A549 (cell line): ENCODE results near the gene AK3. TPM values are rescaled to one million over a fixed set of nuclear protein-coding genes. Genes with fewer than 3 reads are reported as not detected.

Experiments used
- ATAC-seq, 2 experiments: fragments of 200-7000 bp in 1 of 2; fragments of >200 bp in 1 of 2; cut with Nextera tagmentation in 1 of 2; cut with Tn5 transposase in 1 of 2; 3 replicates each; pipeline versions ENCODE4 v1.8.0 to v1.9.1; 2018 to 2020; ENCODE audit warnings: mild to moderate bottlenecking in 1 of 2, moderate library complexity in 1 of 2
- CTCF ChIA-PET: fragments of 300-600 bp; sonication (Branson Sonifier 250); formaldehyde crosslinking; extraction: SDS; loops from one replicate; lab custom pipeline; 2021; ENCODE audit warnings: antibody characterized with exemption, inconsistent platforms; lab: Yijun Ruan, JAX
- POLR2A ChIA-PET: fragments of 350-600 bp; formaldehyde crosslinking; extraction: SDS; loops from one replicate; lab custom pipeline; 2021; ENCODE audit warnings: antibody characterized with exemption, inconsistent platforms; lab: Yijun Ruan, JAX
- DNase-seq, 2 experiments: peaks; one replicate each; pipeline versions ENCODE4 v3.0.0 to v3.0.0-alpha.2; 2011 to 2016; ENCODE audit warnings: low read depth in 1 of 2, low spot score in 1 of 2
- FAIRE-seq: peaks from 2 replicates; lab custom pipeline; 2011; peaks lifted over from hg19 to GRCh38; lab: Jason Lieb, UNC
- H3K27ac ChIP-seq, 2 experiments: fragments of >200 bp; sonication (Bioruptor Twin); formaldehyde crosslinking; 3 replicates each; pipeline ENCODE4 v1.5.1; 2016 to 2017
- H3K4me1 ChIP-seq: fragments of >200 bp; sonication (Bioruptor Twin); formaldehyde crosslinking; 3 replicates; pipeline ENCODE4 v1.6.1; 2016
- H3K4me2 ChIP-seq: fragments of >200 bp; sonication (Bioruptor Twin); formaldehyde crosslinking; 3 replicates; pipeline ENCODE4 v1.6.1; 2016
- H3K4me3 ChIP-seq: fragments of >200 bp; sonication (Bioruptor Twin); formaldehyde crosslinking; 3 replicates; pipeline ENCODE4 v1.5.1; 2016
- H3K9me3 ChIP-seq: fragments of >200 bp; sonication (Bioruptor Twin); formaldehyde crosslinking; 3 replicates; pipeline ENCODE4 v1.6.1; 2016
- CBX2 ChIP-seq: fragments of 200-600 bp; sonication (generic); IDR thresholded peaks from 2 replicates; pipeline ENCODE4 v1.6.1; 2016; ENCODE audit warnings: low read depth, mild to moderate bottlenecking, borderline replicate concordance
- CEBPB ChIP-seq, 2 experiments: fragments of >200 bp in 1 of 2; sonication (Bioruptor Twin) in 1 of 2; formaldehyde crosslinking in 1 of 2; IDR thresholded peaks; 2 replicates each; pipeline ENCODE4 v1.6.1; 2012 to 2016
- EHF ChIP-seq: fragments of 250-450 bp; sonication (Bioruptor Pico); IDR thresholded peaks from 2 replicates; pipeline ENCODE4 v1.5.0; 2020; ENCODE audit warnings: mild to moderate bottlenecking
- ESRRA ChIP-seq: fragments of 150-350 bp; IDR thresholded peaks from 2 replicates; pipeline ENCODE4 v1.6.1; 2014; ENCODE audit warnings: mild to moderate bottlenecking, low read length, borderline replicate concordance
- FOSB ChIP-seq: fragments of 250-450 bp; sonication (Bioruptor Pico); IDR thresholded peaks from 2 replicates; pipeline ENCODE4 v1.5.0; 2020; ENCODE audit warnings: mild to moderate bottlenecking, moderate library complexity
- HEYL ChIP-seq: fragments of 250-450 bp; sonication (Bioruptor Pico); IDR thresholded peaks from 2 replicates; pipeline ENCODE4 v1.8.0; 2021; ENCODE audit warnings: mild to moderate bottlenecking, moderate library complexity
- HOXA7 ChIP-seq: fragments of 250-450 bp; sonication (Bioruptor Pico); IDR thresholded peaks from 2 replicates; pipeline ENCODE4 v1.5.0; 2020; ENCODE audit warnings: mild to moderate bottlenecking, moderate library complexity
- HOXB5 ChIP-seq: fragments of 250-450 bp; sonication (Bioruptor Pico); IDR thresholded peaks from 2 replicates; pipeline ENCODE4 v1.5.0; 2020; ENCODE audit warnings: mild to moderate bottlenecking, moderate library complexity
- KDM1A ChIP-seq: fragments of 200-600 bp; sonication (generic); IDR thresholded peaks from 2 replicates; pipeline ENCODE4 v1.6.1; 2016; ENCODE audit warnings: low read depth, mild to moderate bottlenecking
- KDM5A ChIP-seq: fragments of 200-600 bp; sonication (generic); IDR thresholded peaks from 2 replicates; pipeline ENCODE4 v1.6.1; 2016; ENCODE audit warnings: antibody characterized with exemption, mild to moderate bottlenecking
- MAZ ChIP-seq: fragments of 150-350 bp; IDR thresholded peaks from 2 replicates; pipeline ENCODE4 v1.6.1; 2014; ENCODE audit warnings: antibody characterized with exemption, low read depth, low read length, borderline replicate concordance
- MYC ChIP-seq: IDR thresholded peaks from 2 replicates; pipeline ENCODE4 v1.6.1; 2012; ENCODE audit warnings: mild to moderate bottlenecking, inconsistent platforms, low read length, improper control_type of control experiment, borderline replicate concordance
- NPAS2 ChIP-seq: fragments of 250-450 bp; sonication (Bioruptor Pico); IDR thresholded peaks from 2 replicates; pipeline ENCODE4 v1.8.0; 2022; ENCODE audit warnings: mild to moderate bottlenecking, moderate library complexity, borderline replicate concordance
- NR3C1 ChIP-seq: fragments of >200 bp; sonication (Bioruptor Twin); formaldehyde crosslinking; IDR thresholded peaks from 3 replicates; pipeline ENCODE4 v1.6.1; 2017
- PHF8 ChIP-seq: fragments of 200-600 bp; sonication (generic); IDR thresholded peaks from 2 replicates; pipeline ENCODE4 v1.6.1; 2016; ENCODE audit warnings: low read depth, mild to moderate bottlenecking, antibody characterized with exemption, moderate library complexity, borderline replicate concordance
- POLR2AphosphoS2 ChIP-seq: conservative IDR thresholded peaks from 2 replicates; pipeline ENCODE4 v1.6.1; 2012; ENCODE audit warnings: low read length, improper control_type of control experiment, inconsistent platforms
- REST ChIP-seq: fragments of 200-600 bp; sonication (generic); IDR thresholded peaks from 2 replicates; pipeline ENCODE4 v1.6.1; 2016; ENCODE audit warnings: antibody characterized with exemption, mild to moderate bottlenecking, moderate library complexity
- SMC3 ChIP-seq: fragments of >200 bp; sonication (Bioruptor Twin); formaldehyde crosslinking; IDR thresholded peaks from 3 replicates; pipeline ENCODE4 v1.6.1; 2018; ENCODE audit warnings: inconsistent platforms
- TP53 ChIP-seq: fragments of 250-450 bp; sonication (Bioruptor Pico); IDR thresholded peaks from 2 replicates; pipeline ENCODE4 v1.5.0; 2021; ENCODE audit warnings: mild to moderate bottlenecking, moderate library complexity
- ZC3H11A ChIP-seq: fragments of 450-650 bp; IDR thresholded peaks from 2 replicates; pipeline ENCODE4 v1.6.1; 2014; ENCODE audit warnings: antibody characterized with exemption, mild to moderate bottlenecking
- ZNF302 ChIP-seq: fragments of 250-450 bp; sonication (Bioruptor Pico); IDR thresholded peaks from 2 replicates; pipeline ENCODE4 v1.9.0; 2021; ENCODE audit warnings: inconsistent platforms, mild to moderate bottlenecking, moderate library complexity
- ZSCAN20 ChIP-seq: fragments of 250-450 bp; sonication (Bioruptor Pico); IDR thresholded peaks from 2 replicates; pipeline ENCODE4 v1.8.0; 2022; ENCODE audit warnings: mild to moderate bottlenecking, moderate library complexity
- WGBS: methylation state at CpG from one replicate; pipeline ENCODE4 v1.1.6; 2017; ENCODE audit errors: missing lambda C conversion rate; 5-methylcytosine and 5-hydroxymethylcytosine counted together
- polyA plus RNA-seq, 4 experiments: library from polyadenylated mRNA; depleted of rRNA in 3 of 4; stranded (reverse); fragments of >200 nt; fragmentation: RNase III in 1 of 4; extraction: RNeasy Plus Mini Kit Qiagen cat#74134 plus additional on column Dnase treatment in 1 of 4; gene quantifications; 2 replicates in 3 of 4; 3 replicates in 1 of 4; pipeline ENCODE4 v1.2.3, GENCODE V29; 2011 to 2017

The AK3 gene
- polyA plus RNA-seq, 2 of the 4 experiments (the other 2 are of a cell fraction), result 51.0 to 83.0 TPM

GRCh38 chr9:4769321-4770080 lies 28.5 kb upstream of the AK3 start:
- ATAC-seq (peak; percentile 65 to 66; a peak in 5 of 6 replicates), FAIRE-seq (no peak), DNase-seq (no peak)
- H3K27ac ChIP-seq, result no peak overlapping the region
- POLR2A ChIA-PET, result no interaction called here
- H3K4me1 ChIP-seq, result no peaks in the 10 kb centered on the region
- H3K4me2 ChIP-seq, result no peak overlapping the region
- H3K4me3 ChIP-seq, result no peak overlapping the region
- 60% methylated on average over 7 of the region's 7 CpGs for WGBS
- CTCF ChIA-PET, result interaction anchor here (0.8 to 4.8 kb wide), 5 partner anchors 11 to 219 kb away, joined by 3 to 34 read pairs (median 4); partner anchors contain the start of gene JAK2
- TF ChIP-seq REST, result no peak
- TF ChIP-seq MAZ, result no peak
- no peak for TF ChIP-seq KDM1A
- no peak for TF ChIP-seq HEYL (CRISPR knock-in tag)
- no peak for TF ChIP-seq SMC3
- no peaks in the 10 kb centered on the region for H3K9me3 ChIP-seq

- DNase-seq (no peak), FAIRE-seq (no peak), ATAC-seq (no peak)
- POLR2A ChIA-PET, result no interaction called here
- H3K9me3 ChIP-seq, result no peaks in the 10 kb centered on the region
- no peaks in the 10 kb centered on the region for H3K4me1 ChIP-seq
- no peak overlapping the region for H3K27ac ChIP-seq
- no peak overlapping the region for H3K4me2 ChIP-seq
- CTCF ChIA-PET, result interaction anchor here (1.0 to 4.8 kb wide), 3 partner anchors 8 to 216 kb away, joined by 3 to 34 read pairs (median 4); partner anchors contain the start of gene JAK2
- H3K4me3 ChIP-seq, result no peak overlapping the region
- no peak for TF ChIP-seq FOSB (CRISPR knock-in tag)
Observed at GRCh38 chr9:4768681-4769080, 27.7 kb upstream of the AK3 start.

GRCh38 chr9:4764033-4764432 lies 23.0 kb upstream of the AK3 start:
- no peak for TF ChIP-seq EHF
- TF ChIP-seq TP53 (CRISPR knock-in tag), result no peak
- no peak for TF ChIP-seq NPAS2 (CRISPR knock-in tag)
- TF ChIP-seq POLR2AphosphoS2, result no peak
- no peak for TF ChIP-seq CEBPB (IDR thresholded peaks at IDR 0.05)
- no peak for TF ChIP-seq HOXB5 (CRISPR knock-in tag)
- TF ChIP-seq HOXA7, result no peak
- TF ChIP-seq ZC3H11A, result no peak
- CTCF ChIA-PET, result interaction anchor here (1.6 to 8.3 kb wide), 11 partner anchors 8 to 836 kb away, joined by 3 to 135 read pairs (median 14); partner anchors contain the start of genes AK3 and JAK2
- DNase-seq, result no peak

GRCh38 chr9:4762886-4763541 lies 22.0 kb upstream of the AK3 start:
- H3K4me2 ChIP-seq, result peak overlapping the region; percentile 56
- H3K4me3 ChIP-seq, result no peak overlapping the region
- FAIRE-seq, result no peak
- POLR2A ChIA-PET, result no interaction called here
- peak in 1 of 2 experiments; percentile 32; a peak in 3 of 6 replicates for ATAC-seq
- H3K9me3 ChIP-seq, result no peaks in the 10 kb centered on the region
- no peak for DNase-seq
- CTCF ChIA-PET, result interaction anchor here (0.6 to 8.3 kb wide), 58 partner anchors 9 to 843 kb away, joined by 3 to 135 read pairs (median 5); partner anchors contain the start of genes AK3, JAK2 and RCL1
- H3K27ac ChIP-seq, result peak overlapping the region in 1 of 2 experiments; percentile 27; a peak in 3 of 6 replicates
- H3K4me1 ChIP-seq, result 0 out of 3 replicates have a peak, but pooled peaks cover 6% of the 10 kb centered on the region
- WGBS, result 78% methylated on average over 14 of the region's 14 CpGs
- no peak for TF ChIP-seq MYC
- no peak for TF ChIP-seq PHF8
- no peak for TF ChIP-seq ESRRA
- no peak for TF ChIP-seq ZNF302 (CRISPR knock-in tag)
- TF ChIP-seq MAZ, result no peak
- no peak for TF ChIP-seq NR3C1
- TF ChIP-seq EHF, result no peak
- no peak for TF ChIP-seq CBX2
- no peak for TF ChIP-seq KDM5A
- no peak for TF ChIP-seq SMC3
- no peak for TF ChIP-seq ZSCAN20 (CRISPR knock-in tag)
- TF ChIP-seq HOXA7, result no peak

More at GRCh38 chr9:4764033-4764432, 23.0 kb upstream of the AK3 start:
- POLR2A ChIA-PET, result no interaction called here
- no peak overlapping the region for H3K27ac ChIP-seq
- H3K4me1 ChIP-seq, result 0 out of 3 replicates have a peak, but pooled peaks cover 6% of the 10 kb centered on the region
- FAIRE-seq (no peak), ATAC-seq (no peak)
- H3K4me2 ChIP-seq, result no peak overlapping the region
- WGBS, result 56% methylated on average over 3 of the region's 3 CpGs
- H3K4me3 ChIP-seq, result no peak overlapping the region
- H3K9me3 ChIP-seq, result no peaks in the 10 kb centered on the region
